Measurements from ENCODE around the gene MTA2.

The MTA2 gene

GRCh38 chr11:62601122-62601371 lies 618 bp downstream of the MTA2 start:
- TF ChIP-seq CTCF (IDR thresholded peaks at IDR 0.05; ENCODE audit: insufficient read depth, low read depth, low read length, missing control alignments) = no peak
- H3K4me3 ChIP-seq (ENCODE audit: low read length) = peak overlapping the region; percentile 85
- DNase-seq (ENCODE audit: low read depth) = peak; percentile 26

GRCh38 chr11:62600367-62601121 lies 1.1 kb downstream of the MTA2 start:
- TF ChIP-seq CTCF (IDR thresholded peaks at IDR 0.05; ENCODE audit: insufficient read depth, low read depth, low read length, missing control alignments) = no peak
- peak overlapping the region; percentile 85 for H3K4me3 ChIP-seq (ENCODE audit: low read length)
- DNase-seq (ENCODE audit: low read depth) = no peak

GRCh38 chr11:62599901-62600300 lies 1.8 kb downstream of the MTA2 start:
- peak; percentile 97 for DNase-seq (ENCODE audit: low read depth)

GRCh38 chr11:62599069-62599696 lies 2.5 kb downstream of the MTA2 start:
- H3K4me3 ChIP-seq (ENCODE audit: low read length) = peak overlapping the region; percentile 85
- DNase-seq (ENCODE audit: low read depth) = peak; percentile 98

More at GRCh38 chr11:62599901-62600300, 1.8 kb downstream of the MTA2 start:
- H3K4me3 ChIP-seq (ENCODE audit: low read length) = peak overlapping the region; percentile 85
- TF ChIP-seq CTCF (IDR thresholded peaks at IDR 0.05; ENCODE audit: insufficient read depth, low read depth, low read length, missing control alignments) = no peak

GRCh38 chr11:62595124-62595523 lies 6.5 kb downstream of the MTA2 start:
- TF ChIP-seq CTCF (IDR thresholded peaks at IDR 0.05; ENCODE audit: insufficient read depth, low read depth, low read length, missing control alignments) = no peak
- no peak overlapping the region for H3K4me3 ChIP-seq (ENCODE audit: low read length)
- no peak for DNase-seq (ENCODE audit: low read depth)

More at GRCh38 chr11:62599069-62599696, 2.5 kb downstream of the MTA2 start:
- no peak for TF ChIP-seq CTCF (IDR thresholded peaks at IDR 0.05; ENCODE audit: insufficient read depth, low read depth, low read length, missing control alignments)

GRCh38 chr11:62593434-62594044 lies 8.1 kb downstream of the MTA2 start:
- peak; percentile 89 for DNase-seq (ENCODE audit: low read depth)
- no peak overlapping the region for H3K4me3 ChIP-seq (ENCODE audit: low read length)
- peak; percentile 77 for TF ChIP-seq CTCF (IDR thresholded peaks at IDR 0.05; ENCODE audit: insufficient read depth, low read depth, low read length, missing control alignments)
